B cell (primary cell): ENCODE results near the gene NOTCH1. TPM values are rescaled to one million over a fixed set of nuclear protein-coding genes. Genes with fewer than 3 reads are reported as not detected.

Experiments used
- ATAC-seq: fragments of 200-7000 bp; cut with Tn5 transposase; one replicate; pipeline ENCODE4 v1.10.0; 2021; ENCODE audit warnings: low read depth, mild to moderate bottlenecking, moderate number of reproducible peaks, moderate library complexity
- CTCF ChIA-PET: fragments of 350-600 bp; sonication (Branson Sonifier 250); formaldehyde crosslinking; loops from one replicate; lab custom pipeline; 2021; ENCODE audit warnings: antibody characterized with exemption, inconsistent platforms; lab: Charles Lee
- POLR2A ChIA-PET: fragments of 350-600 bp; sonication (Branson Sonifier 250); formaldehyde crosslinking; loops from one replicate; lab custom pipeline; 2021; ENCODE audit warnings: antibody characterized with exemption; lab: Charles Lee
- DNase-seq: peaks from one replicate; pipeline ENCODE4 v3.0.0; 2013
- H2AFZ ChIP-seq: 2 replicates; pipeline ENCODE4 v1.6.1; 2012; ENCODE audit warnings: mild to moderate bottlenecking, low read depth, low read length; ENCODE audit not compliant: insufficient read depth, poor library complexity, severe bottlenecking
- H3K27ac ChIP-seq, 2 donors: 1 replicate in 1 of 2; 2 replicates in 1 of 2; pipeline ENCODE4 v1.5.1; 2012 to 2013; ENCODE audit warnings: low read length in 2 of 2, mild to moderate bottlenecking in 2 of 2, moderate library complexity in 1 of 2
- H3K27me3 ChIP-seq, 4 experiments: fragments of 200-600 bp in 1 of 4; sonication (generic) in 1 of 4; replicated peaks in 1 of 4; 1 replicate in 2 of 4; 2 replicates in 2 of 4; pipeline versions ENCODE4 v1.6.1 to v1.7.0; 2013 to 2016; ENCODE audit warnings: low read length in 3 of 4, mild to moderate bottlenecking in 2 of 4, mixed read lengths in 1 of 4, moderate library complexity in 1 of 4; ENCODE audit not compliant: insufficient read depth in 4 of 4, control insufficient read depth in 3 of 4; ENCODE audit errors: control extremely low read depth in 1 of 4
- H3K36me3 ChIP-seq, 2 experiments: replicated peaks in 1 of 2; 1 replicate in 1 of 2; 2 replicates in 1 of 2; pipeline versions ENCODE4 v1.6.1 to v1.7.1; 2013; ENCODE audit warnings: low read length in 1 of 2; ENCODE audit not compliant: insufficient read depth in 2 of 2, control insufficient read depth in 1 of 2; ENCODE audit errors: control extremely low read depth in 1 of 2, extremely low read depth in 1 of 2
- H3K4me1 ChIP-seq, 2 donors: fragments of 200-600 bp in 1 of 2; sonication (generic) in 1 of 2; 1 replicate in 1 of 2; 2 replicates in 1 of 2; pipeline versions ENCODE4 v1.5.1 to v1.6.1; 2013 to 2017; ENCODE audit warnings: low read length in 2 of 2; ENCODE audit not compliant: control insufficient read depth in 2 of 2, insufficient read depth in 2 of 2
- H3K4me2 ChIP-seq: replicated peaks from 2 replicates; pipeline ENCODE3; 2012; ENCODE audit warnings: mild to moderate bottlenecking, low read depth, low read length; ENCODE audit not compliant: poor library complexity, severe bottlenecking
- H3K4me3 ChIP-seq, 5 experiments: fragments of 200-600 bp in 1 of 5; sonication (generic) in 1 of 5; 1 replicate in 3 of 5; 2 replicates in 2 of 5; pipeline versions ENCODE4 v1.5.1 to v1.7.0; 2011 to 2016; ENCODE audit warnings: low read length in 4 of 5, mild to moderate bottlenecking in 4 of 5, low read depth in 2 of 5, control low read depth in 1 of 5, moderate library complexity in 1 of 5; ENCODE audit not compliant: insufficient read depth in 1 of 5; ENCODE audit errors: control extremely low read depth in 1 of 5, extremely low read depth in 1 of 5
- H3K79me2 ChIP-seq: fragments of 200-600 bp; sonication (generic); one replicate; pipeline ENCODE4 v1.6.0; 2016; ENCODE audit warnings: low read length; ENCODE audit not compliant: control insufficient read depth, insufficient read depth
- H3K9ac ChIP-seq: fragments of 200-600 bp; sonication (generic); 2 replicates; pipeline ENCODE4 v1.6.1; 2017; ENCODE audit warnings: mild to moderate bottlenecking, low read length, moderate library complexity
- H3K9me3 ChIP-seq, 3 donors: one replicate each; pipeline versions ENCODE4 v1.6.1 to v1.7.1; 2013; ENCODE audit warnings: low read length in 2 of 3; ENCODE audit not compliant: control insufficient read depth in 2 of 3, insufficient read depth in 1 of 3; ENCODE audit errors: control extremely low read depth in 1 of 3
- H4K20me1 ChIP-seq: 2 replicates; pipeline ENCODE4 v1.6.0; 2012; ENCODE audit warnings: mild to moderate bottlenecking, low read length; ENCODE audit not compliant: insufficient read depth, control insufficient read depth, poor library complexity, severe bottlenecking
- H3K27ac Mint-ChIP-seq: one replicate; pipeline ENCODE4 v1.8.0; 2021; ENCODE audit warnings: mixed read lengths
- H3K27me3 Mint-ChIP-seq: one replicate; pipeline ENCODE4 v1.8.0; 2021; ENCODE audit warnings: mixed read lengths
- H3K4me1 Mint-ChIP-seq: one replicate; pipeline ENCODE4 v1.8.0; 2021; ENCODE audit warnings: mixed read lengths
- H3K4me3 Mint-ChIP-seq: one replicate; pipeline ENCODE4 v1.8.0; 2021; ENCODE audit warnings: mixed read lengths
- H3K9me3 Mint-ChIP-seq: one replicate; pipeline ENCODE4 v1.8.0; 2022; ENCODE audit warnings: mixed read lengths; ENCODE audit not compliant: insufficient read depth
- EZH2 ChIP-seq: IDR thresholded peaks from 2 replicates; pipeline ENCODE4 v1.6.1; 2012; ENCODE audit warnings: borderline replicate concordance, low read depth, mild to moderate bottlenecking, moderate library complexity, low read length; ENCODE audit not compliant: insufficient read depth, poor library complexity, severe bottlenecking
- WGBS: methylation state at CpG from one replicate; pipeline ENCODE4 v1.1.5; 2013; ENCODE audit warnings: missing lambda C conversion rate; ENCODE audit not compliant: insufficient coverage; 5-methylcytosine and 5-hydroxymethylcytosine counted together
- intact Hi-C: fragments of 100-400 bp; cut with micrococcal nuclease; formaldehyde crosslinking; loops from one replicate; pipeline ENCODE4 v1.10.0; 2022
- polyA plus RNA-seq: library from polyadenylated mRNA; depleted of rRNA; stranded (reverse); fragments of >200 nt; gene quantifications from 2 replicates; pipeline ENCODE4 v1.2.3, GENCODE V29; 2012
- total RNA-seq, 2 donors: library from RNA; stranded (reverse); fragments of 120-200 nt in 1 of 2; gene quantifications; 1 replicate in 1 of 2; 2 replicates in 1 of 2; pipeline versions ENCODE4 v1.2.3 to v1.2.4, GENCODE V29; 2013 to 2022
- TF ChIP-seq, protein P1 (sequence below): fragments of 200-600 bp; IDR thresholded peaks from one replicate; pipeline ENCODE4 v1.8.0; 2022; ENCODE audit warnings: antibody characterized with exemption, mild to moderate bottlenecking

The NOTCH1 gene
- total and polyA plus RNA-seq, 2 donors (not counting 1 experiment from before 2014, with no cell fraction given) = 16.6 to 38.5 TPM

GRCh38 chr9:136535070-136535469 lies 10.8 kb downstream of the NOTCH1 start:
- no peaks in the 10 kb centered on the region for H3K27me3 Mint-ChIP-seq
- Histone ChIP-seq H3K79me2 (peaks cover 78% of the 10 kb centered on the region), H4K20me1 (peaks cover 99% of the 10 kb centered on the region), H3K4me3 (no peak overlapping the region), H3K9me3 (no peaks in the 10 kb centered on the region), H3K27me3 (no peaks in the 10 kb centered on the region), H3K27ac (no peak overlapping the region), H3K36me3 (peaks cover 0 to 8% of the 10 kb centered on the region in 2 experiments), H2AFZ (no peak overlapping the region), H3K4me2 (peak overlapping the region; percentile 72), H3K9ac (no peak overlapping the region), H3K4me1 (peaks cover 91 to 95% of the 10 kb centered on the region in 2 donors)
- ChIA-PET CTCF (interaction anchor here (1.7 kb wide), 1 partner anchor 50 kb away, joined by 6 read pairs; no protein-coding TSS in a partner anchor), POLR2A (interaction anchor here (0.7 kb wide), 2 partner anchors 193 to 553 kb away, joined by 4 to 7 read pairs; no protein-coding TSS in a partner anchor)
- peak overlapping the region; percentile 16 for H3K4me3 Mint-ChIP-seq
- under 1% methylated on average over 12 of the region's 14 CpGs for WGBS
- DNase-seq (peak; percentile 63), ATAC-seq (peak; percentile 54)
- intact Hi-C loops = no loop called here
- no peak overlapping the region for H3K27ac Mint-ChIP-seq
- peaks cover 78% of the 10 kb centered on the region for H3K4me1 Mint-ChIP-seq
- no peaks in the 10 kb centered on the region for H3K9me3 Mint-ChIP-seq
- TF ChIP-seq EZH2 = no peak
- TF ChIP-seq, protein P1, sequence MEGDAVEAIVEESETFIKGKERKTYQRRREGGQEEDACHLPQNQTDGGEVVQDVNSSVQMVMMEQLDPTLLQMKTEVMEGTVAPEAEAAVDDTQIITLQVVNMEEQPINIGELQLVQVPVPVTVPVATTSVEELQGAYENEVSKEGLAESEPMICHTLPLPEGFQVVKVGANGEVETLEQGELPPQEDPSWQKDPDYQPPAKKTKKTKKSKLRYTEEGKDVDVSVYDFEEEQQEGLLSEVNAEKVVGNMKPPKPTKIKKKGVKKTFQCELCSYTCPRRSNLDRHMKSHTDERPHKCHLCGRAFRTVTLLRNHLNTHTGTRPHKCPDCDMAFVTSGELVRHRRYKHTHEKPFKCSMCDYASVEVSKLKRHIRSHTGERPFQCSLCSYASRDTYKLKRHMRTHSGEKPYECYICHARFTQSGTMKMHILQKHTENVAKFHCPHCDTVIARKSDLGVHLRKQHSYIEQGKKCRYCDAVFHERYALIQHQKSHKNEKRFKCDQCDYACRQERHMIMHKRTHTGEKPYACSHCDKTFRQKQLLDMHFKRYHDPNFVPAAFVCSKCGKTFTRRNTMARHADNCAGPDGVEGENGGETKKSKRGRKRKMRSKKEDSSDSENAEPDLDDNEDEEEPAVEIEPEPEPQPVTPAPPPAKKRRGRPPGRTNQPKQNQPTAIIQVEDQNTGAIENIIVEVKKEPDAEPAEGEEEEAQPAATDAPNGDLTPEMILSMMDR = no peak

GRCh38 chr9:136534366-136534765 lies 11.5 kb downstream of the NOTCH1 start:
- Histone ChIP-seq H3K79me2 (peaks cover 82% of the 10 kb centered on the region), H3K9ac (no peak overlapping the region), H2AFZ (no peak overlapping the region), H4K20me1 (peaks cover 99% of the 10 kb centered on the region), H3K27ac (no peak overlapping the region), H3K27me3 (no peaks in the 10 kb centered on the region), H3K4me2 (peak overlapping the region; percentile 75), H3K9me3 (peaks cover 0 to 2% (median 0%) of the 10 kb centered on the region in 3 donors), H3K4me3 (no peak overlapping the region), H3K36me3 (peaks cover 0 to 9% of the 10 kb centered on the region in 2 experiments), H3K4me1 (peaks cover 91 to 95% of the 10 kb centered on the region in 2 donors)
- peak overlapping the region; percentile 67 for H3K4me3 Mint-ChIP-seq
- DNase-seq (peak; percentile 24), ATAC-seq (no peak)
- TF ChIP-seq EZH2 = no peak
- TF ChIP-seq, protein P1 = no peak
- 89% methylated on average over 18 of the region's 18 CpGs for WGBS
- intact Hi-C loops = no loop called here
- ChIA-PET CTCF (interaction anchor here (1.7 to 2.8 kb wide), 2 partner anchors 46 to 49 kb away, joined by 6 to 13 read pairs; no protein-coding TSS in a partner anchor), POLR2A (interaction anchor here (0.9 kb wide), 1 partner anchor 84 kb away, joined by 3 read pairs; no protein-coding TSS in a partner anchor)
- H3K27me3 Mint-ChIP-seq = no peaks in the 10 kb centered on the region
- no peaks in the 10 kb centered on the region for H3K9me3 Mint-ChIP-seq
- H3K4me1 Mint-ChIP-seq = peaks cover 76% of the 10 kb centered on the region
- peak overlapping the region; percentile 50 for H3K27ac Mint-ChIP-seq
